GM06990 (cell line): ENCODE measurements around the gene CHMP1B.

Experiments used
- DNase-seq: peaks from one replicate; pipeline ENCODE4 v3.0.0-alpha.2; 2011; ENCODE audit not compliant: insufficient read length; ENCODE audit errors: extremely low read depth
- H3K27me3 ChIP-seq: replicated peaks from 2 replicates; pipeline ENCODE4 v1.6.0; 2011; ENCODE audit warnings: low read length; ENCODE audit not compliant: control insufficient read depth, insufficient read depth
- H3K36me3 ChIP-seq: 2 replicates; pipeline ENCODE4 v1.5.1; 2011; ENCODE audit warnings: low read length; ENCODE audit not compliant: control insufficient read depth, insufficient read depth
- H3K4me3 ChIP-seq: replicated peaks from 2 replicates; pipeline ENCODE4 v1.5.1; 2011; ENCODE audit warnings: low read depth, mild to moderate bottlenecking, control low read depth, low read length
- TF ChIP-seq, protein P1 (sequence below): IDR thresholded peaks from 2 replicates; pipeline ENCODE4 v1.5.1; 2011; ENCODE audit warnings: low read length, control low read depth, mild to moderate bottlenecking, inconsistent platforms; ENCODE audit not compliant: insufficient read depth, poor library complexity, severe bottlenecking

The CHMP1B gene

DNA sequence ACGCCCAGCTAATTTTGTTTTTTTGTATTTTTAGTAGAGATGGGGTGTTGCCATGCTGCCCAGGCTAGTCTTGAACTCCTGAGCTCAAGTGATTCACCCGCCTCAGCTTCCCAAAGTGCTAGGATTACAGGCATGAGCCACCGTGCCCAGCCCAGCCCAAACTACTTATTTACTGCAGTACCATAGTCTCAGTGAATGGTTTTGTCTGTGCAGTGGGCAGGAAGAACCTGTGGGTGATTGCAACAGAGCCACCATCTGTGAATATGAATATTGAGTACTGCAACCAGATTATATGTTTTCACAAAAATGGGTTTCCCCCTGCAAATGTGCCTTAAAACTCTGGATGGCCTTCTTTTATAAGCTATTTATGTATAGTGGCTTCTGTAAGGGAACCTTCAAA lies 47.9 kb downstream of the CHMP1B start:
- DNase-seq: no peak
- Histone ChIP-seq H3K27me3 (no peaks in the 10 kb centered on the region), H3K4me3 (no peak overlapping the region), H3K36me3 (peaks cover 13% of the 10 kb centered on the region)
- TF ChIP-seq, protein P1, sequence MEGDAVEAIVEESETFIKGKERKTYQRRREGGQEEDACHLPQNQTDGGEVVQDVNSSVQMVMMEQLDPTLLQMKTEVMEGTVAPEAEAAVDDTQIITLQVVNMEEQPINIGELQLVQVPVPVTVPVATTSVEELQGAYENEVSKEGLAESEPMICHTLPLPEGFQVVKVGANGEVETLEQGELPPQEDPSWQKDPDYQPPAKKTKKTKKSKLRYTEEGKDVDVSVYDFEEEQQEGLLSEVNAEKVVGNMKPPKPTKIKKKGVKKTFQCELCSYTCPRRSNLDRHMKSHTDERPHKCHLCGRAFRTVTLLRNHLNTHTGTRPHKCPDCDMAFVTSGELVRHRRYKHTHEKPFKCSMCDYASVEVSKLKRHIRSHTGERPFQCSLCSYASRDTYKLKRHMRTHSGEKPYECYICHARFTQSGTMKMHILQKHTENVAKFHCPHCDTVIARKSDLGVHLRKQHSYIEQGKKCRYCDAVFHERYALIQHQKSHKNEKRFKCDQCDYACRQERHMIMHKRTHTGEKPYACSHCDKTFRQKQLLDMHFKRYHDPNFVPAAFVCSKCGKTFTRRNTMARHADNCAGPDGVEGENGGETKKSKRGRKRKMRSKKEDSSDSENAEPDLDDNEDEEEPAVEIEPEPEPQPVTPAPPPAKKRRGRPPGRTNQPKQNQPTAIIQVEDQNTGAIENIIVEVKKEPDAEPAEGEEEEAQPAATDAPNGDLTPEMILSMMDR: no peak

- no peak for DNase-seq
- TF ChIP-seq, protein P1: no peak
- H3K4me3 ChIP-seq: no peak overlapping the region
- H3K36me3 ChIP-seq: peaks cover 11% of the 10 kb centered on the region
- no peaks in the 10 kb centered on the region for H3K27me3 ChIP-seq
Observed at GRCh38 chr18:11901826-11902438, 50.7 kb downstream of the CHMP1B start.

DNA sequence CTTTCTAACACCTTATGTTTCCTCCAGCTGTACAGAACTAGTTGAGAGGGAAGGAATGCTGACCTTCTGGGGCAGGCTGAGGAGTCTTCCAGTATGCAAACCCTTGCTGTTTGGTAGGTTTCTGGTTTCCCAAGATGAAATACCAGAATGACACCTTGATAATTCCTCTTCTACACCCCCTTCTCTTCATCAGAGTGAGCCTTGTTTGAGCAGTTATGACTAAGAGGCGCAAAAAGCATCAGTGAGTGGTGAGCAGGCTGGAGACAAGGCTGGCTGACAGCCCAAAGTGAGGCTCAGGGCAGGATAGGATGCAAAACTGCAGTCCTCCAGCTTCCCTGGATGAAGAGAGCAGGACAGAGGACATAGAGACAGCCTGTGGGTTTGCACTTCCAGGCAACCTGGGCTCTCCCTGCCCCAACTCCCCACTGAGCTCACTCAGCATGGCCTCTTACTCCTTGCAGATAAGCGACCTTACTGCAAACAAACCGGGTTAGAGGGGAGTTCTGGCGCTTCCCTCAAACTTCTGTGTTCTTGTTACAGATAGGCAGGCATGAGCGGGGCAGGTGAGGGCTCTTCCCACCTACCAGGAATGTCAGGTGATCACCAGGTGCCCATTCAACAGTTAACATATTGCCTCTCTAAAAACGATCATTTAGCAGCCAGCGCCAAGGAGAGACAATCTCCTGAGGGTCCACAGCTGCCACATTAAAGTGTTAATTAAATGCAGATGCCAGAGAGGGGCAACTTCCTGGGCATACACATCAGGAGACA lies 51.5 kb downstream of the CHMP1B start:
- peaks cover 11% of the 10 kb centered on the region for H3K36me3 ChIP-seq
- H3K4me3 ChIP-seq: no peak overlapping the region
- TF ChIP-seq, protein P1: no peak
- no peaks in the 10 kb centered on the region for H3K27me3 ChIP-seq
- DNase-seq: no peak
